Mononuclear cell (primary cell): ENCODE data around the gene PLPP2. TPM values are rescaled to one million over a fixed set of nuclear protein-coding genes. Genes with fewer than 3 reads are reported as not detected.

ENCODE experiments used
- H3K27me3 ChIP-seq: 2 replicates; pipeline ENCODE4 v1.6.0; 2011; ENCODE audit warnings: low read length, control low read depth; ENCODE audit not compliant: insufficient read depth
- H3K4me1 ChIP-seq: 2 replicates; pipeline ENCODE4 v1.5.1; 2011; ENCODE audit warnings: mild to moderate bottlenecking, low read length, control low read depth; ENCODE audit not compliant: insufficient read depth
- H3K4me3 ChIP-seq: 2 replicates; pipeline ENCODE4 v1.5.1; 2011; ENCODE audit warnings: mild to moderate bottlenecking, low read length, moderate library complexity
- H3K9me3 ChIP-seq: 2 replicates; pipeline ENCODE4 v1.5.1; 2011; ENCODE audit warnings: low read depth, mild to moderate bottlenecking, control low read depth, low read length
- total RNA-seq: library from RNA; depleted of rRNA; stranded (reverse); fragments of >200 nt; gene quantifications from one replicate; pipeline ENCODE4 v1.2.3, GENCODE V29; 2012

The PLPP2 gene
- total RNA-seq, 1 donor = under 0.01 TPM

DNA sequence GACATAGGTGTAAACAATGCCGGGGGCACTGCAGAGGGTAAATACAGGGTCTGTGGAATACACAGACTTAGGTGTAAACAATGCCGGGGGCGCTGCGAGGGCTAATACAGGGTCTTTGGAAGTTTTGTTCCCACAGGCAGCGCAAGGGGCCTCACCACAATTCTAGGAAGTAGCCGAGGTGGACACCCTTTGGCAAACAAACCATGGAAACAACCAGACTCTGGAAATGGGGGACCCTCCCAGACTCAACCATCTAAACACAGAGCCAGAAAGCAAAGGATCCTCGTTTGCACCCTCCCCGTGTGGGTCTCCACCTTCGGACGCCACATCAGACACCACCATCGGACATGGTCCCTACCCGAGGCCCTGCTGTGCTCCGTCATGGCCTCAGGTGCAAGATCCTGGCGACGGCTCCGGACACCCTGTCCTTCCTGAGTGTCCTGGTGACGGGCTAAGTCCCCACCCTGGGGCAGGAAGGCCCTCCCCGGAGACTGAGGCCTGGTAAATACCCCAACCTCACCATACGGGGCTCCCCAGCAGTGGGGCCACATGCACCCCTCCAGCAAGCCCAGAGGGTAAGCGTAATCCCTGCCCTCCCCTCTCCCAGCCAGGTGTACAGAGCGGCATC is 16.7 kb upstream of the PLPP2 start:
- Histone ChIP-seq H3K27me3 (no peaks in the 10 kb centered on the region), H3K4me1 (no peaks in the 10 kb centered on the region), H3K4me3 (no peak overlapping the region), H3K9me3 (no peaks in the 10 kb centered on the region)

DNA sequence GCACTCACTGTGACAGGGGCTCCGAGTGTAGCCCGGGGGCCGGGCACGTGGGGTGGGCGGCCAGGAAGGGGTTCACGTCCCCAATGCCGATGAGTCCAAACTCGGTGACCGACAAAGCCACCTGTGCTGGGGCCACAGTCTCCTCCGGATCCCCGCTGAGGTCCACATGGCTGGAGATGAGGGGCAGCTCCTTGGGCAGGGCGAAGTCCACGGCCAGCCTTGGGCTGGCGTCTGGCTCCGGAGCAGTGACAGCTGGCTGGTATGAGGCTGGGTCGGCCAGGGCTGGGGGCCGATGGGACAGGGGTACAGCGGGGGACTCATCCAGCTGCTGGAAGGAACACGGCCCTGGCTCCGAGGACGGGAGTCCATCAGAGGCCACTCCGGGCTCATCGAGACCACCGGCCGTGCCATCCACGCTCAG is 15.9 kb upstream of the PLPP2 start:
- no peaks in the 10 kb centered on the region for H3K27me3 ChIP-seq
- no peak overlapping the region for H3K4me3 ChIP-seq
- H3K4me1 ChIP-seq = no peaks in the 10 kb centered on the region
- no peaks in the 10 kb centered on the region for H3K9me3 ChIP-seq

DNA sequence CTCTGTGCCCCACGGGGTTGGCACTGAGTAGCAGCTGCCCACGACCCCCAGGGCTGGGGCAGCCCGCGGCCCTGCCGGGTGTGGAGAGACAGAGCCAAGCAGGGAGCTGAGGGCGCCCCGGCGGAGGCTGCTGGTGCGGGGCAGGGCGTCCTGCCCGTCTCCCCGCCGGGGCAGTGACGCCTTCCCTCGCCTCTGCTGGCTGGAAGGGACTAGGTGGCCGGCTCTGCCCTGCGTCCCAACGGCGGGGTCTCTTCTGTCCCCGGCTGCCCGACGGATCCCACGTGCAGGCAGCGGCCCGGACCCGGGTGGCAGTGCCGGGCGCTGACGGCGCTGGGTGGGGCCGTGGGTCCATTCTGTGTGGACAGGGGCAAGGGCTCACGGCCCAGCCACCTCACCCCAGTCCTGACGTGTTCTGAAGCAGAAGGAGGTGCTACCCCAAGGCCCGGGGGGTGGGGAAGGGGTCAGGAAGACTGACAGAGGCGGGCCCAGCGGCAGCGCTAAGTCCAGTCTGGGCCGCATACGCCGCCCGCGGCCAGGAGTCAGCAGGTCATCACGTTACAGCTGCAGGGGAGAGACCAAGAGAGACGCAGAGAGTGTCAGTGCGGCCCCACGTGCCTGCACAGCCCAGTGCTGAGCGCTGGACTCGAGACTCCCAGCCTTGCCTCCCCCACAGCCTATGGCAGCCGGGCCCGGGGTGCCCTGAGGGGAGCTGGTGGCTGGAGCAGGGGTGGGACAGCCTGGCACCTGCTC is 15.1 kb upstream of the PLPP2 start:
- Histone ChIP-seq H3K4me3 (no peak overlapping the region), H3K4me1 (no peaks in the 10 kb centered on the region), H3K9me3 (no peaks in the 10 kb centered on the region), H3K27me3 (no peaks in the 10 kb centered on the region)

DNA sequence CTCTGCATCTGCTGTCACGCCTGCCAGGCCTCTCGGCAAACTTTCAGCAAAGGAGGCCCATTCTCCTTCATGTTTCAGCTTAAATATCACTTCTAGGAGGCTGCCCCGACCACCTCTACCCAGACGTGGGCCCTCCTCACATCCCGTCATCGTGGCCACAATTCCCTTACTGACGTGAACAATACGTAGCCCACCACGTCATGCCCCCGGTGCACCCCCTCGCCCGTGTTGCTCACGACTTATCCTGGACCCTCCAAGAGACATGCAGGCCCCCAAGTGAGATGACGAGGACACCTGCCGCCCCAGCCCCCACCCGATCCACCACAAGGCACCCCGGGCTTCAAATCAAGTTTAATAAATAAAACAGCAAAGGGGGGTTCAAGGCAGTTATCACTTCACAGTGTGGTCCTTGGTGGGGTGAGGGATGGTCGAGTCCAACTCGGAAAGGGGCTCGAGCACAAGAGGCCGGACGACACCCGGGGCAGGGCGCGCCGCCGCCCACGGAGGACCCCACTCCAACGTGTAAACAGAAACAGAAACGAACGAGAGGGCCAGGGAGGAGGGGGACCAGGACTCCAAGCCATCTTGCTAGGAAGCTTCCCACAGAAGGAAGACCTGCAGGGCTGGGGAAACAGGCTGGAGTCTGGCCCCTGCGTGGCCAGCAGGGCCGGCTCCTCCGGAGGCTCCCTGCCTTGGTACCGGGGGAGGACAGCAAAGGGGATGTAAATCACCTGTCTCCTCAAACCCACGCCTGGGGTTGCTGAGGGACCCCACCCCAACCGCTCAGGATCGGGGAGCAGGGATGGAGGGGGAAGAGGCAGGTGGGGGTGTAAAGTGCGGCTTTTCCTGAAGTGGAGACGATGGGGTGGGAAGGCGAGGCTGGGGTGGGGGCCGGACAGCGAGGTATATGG is 14.3 kb upstream of the PLPP2 start:
- Histone ChIP-seq H3K9me3 (no peaks in the 10 kb centered on the region), H3K4me3 (no peak overlapping the region), H3K27me3 (no peaks in the 10 kb centered on the region), H3K4me1 (no peaks in the 10 kb centered on the region)

DNA sequence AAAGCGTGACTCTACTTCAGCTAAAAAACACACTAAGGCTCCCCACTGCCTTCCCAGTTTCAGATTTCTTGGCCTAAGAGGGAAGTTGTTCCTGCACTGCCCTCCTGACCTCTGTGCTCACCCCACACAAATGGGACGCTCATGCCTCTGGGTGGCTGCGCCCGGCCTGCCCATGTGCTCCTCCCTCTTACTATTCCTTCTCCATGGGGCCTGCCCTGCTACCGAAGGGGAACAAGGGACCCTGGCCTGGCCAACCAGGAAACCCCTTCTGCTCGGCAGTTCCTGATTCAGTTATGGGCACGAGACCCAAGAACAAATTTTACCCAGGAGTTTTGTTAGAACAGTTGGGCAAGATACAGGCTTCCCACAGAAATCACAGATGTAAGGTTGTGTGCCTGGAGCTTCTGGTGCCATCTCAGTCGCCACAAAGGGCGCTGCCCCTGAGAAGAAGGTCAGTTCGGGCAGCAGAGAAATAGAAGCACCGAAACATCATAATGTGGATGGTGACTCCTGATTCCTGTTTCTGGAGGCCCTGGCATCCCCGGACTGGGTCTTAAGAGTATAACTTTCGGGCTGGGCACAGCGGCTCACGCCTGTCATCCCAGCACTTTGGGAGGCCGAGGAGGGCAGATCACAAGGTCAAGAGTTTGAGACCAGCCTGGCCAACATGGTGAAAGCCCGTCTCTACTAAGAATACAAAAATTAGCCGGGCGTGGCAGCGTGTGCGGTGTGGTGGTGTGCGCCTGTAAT is 5.4 kb upstream of the PLPP2 start:
- Histone ChIP-seq H3K4me1 (peaks cover 3% of the 10 kb centered on the region), H3K4me3 (no peak overlapping the region), H3K9me3 (no peaks in the 10 kb centered on the region), H3K27me3 (peaks cover 20% of the 10 kb centered on the region)

DNA sequence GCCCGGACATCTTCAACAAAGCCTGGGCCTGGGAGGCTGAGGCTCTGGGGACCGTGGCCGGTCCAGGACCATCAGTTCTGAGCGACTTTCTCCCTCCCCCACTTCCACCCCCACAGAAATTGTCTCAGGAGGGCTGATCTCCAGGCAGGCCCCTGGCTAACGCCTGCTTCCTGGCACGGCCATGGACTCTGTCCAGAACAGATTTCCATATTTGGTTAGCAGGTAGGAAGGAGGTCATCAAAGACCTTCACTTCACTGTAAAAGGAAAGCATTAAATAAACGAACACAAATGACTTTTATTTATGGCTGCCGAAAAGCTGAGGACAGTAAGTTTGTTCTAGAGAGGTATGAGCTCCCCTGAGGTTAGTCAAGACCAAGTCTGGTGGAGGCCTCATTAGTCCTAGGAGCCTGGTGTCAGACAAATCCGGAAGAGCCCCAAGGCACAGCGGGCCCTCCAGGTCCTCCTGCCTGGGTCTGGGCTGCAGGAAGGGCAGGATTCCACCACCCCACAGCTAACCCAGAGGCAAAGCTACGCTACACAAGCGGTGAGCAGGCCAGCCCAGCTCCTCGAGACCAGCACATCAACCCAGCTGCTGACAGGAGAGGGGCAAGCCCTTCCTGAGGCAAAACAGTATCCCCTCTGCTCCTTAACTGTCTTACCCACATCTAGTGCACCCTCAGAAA is 4.6 kb upstream of the PLPP2 start:
- peaks cover 3% of the 10 kb centered on the region for H3K4me1 ChIP-seq
- H3K9me3 ChIP-seq = no peaks in the 10 kb centered on the region
- no peak overlapping the region for H3K4me3 ChIP-seq
- H3K27me3 ChIP-seq = peaks cover 20% of the 10 kb centered on the region

DNA sequence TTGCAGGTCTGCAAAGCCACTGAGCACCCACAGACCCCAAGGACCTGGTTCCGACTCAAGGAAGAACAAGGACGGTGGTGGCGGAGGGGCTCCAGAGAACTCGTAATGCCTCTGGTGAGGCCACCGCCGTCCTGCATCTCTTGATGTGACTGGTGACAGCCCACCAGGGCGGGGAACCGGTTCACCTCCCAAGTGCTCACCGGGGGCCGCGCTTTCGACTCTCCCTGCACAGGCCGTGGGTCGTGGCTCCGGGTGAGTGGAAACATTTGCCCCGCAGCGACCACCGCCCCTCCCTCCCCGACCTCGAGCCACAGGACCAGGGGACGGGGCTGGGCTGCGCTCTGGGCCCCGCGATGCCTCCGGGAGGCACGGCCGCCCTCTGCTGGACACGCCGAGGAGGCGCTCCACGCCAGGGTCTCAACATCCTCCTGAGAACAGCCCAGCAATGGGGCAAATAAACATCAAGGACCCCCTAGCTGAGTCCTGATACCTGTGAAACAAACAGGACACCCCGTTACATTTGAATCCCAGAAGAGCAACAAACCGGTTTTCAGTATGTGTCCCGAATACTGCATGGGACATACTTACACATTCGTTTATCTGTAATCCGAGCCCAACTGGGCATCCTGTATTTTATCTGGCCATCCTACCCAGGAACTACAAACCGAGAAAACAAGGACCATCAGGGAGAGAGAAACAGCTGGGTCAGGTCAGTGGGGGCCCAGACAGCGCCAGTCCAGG is 3.9 kb upstream of the PLPP2 start:
- Histone ChIP-seq H3K4me1 (peaks cover 8% of the 10 kb centered on the region), H3K4me3 (no peak overlapping the region), H3K27me3 (peaks cover 25% of the 10 kb centered on the region), H3K9me3 (no peaks in the 10 kb centered on the region)

DNA sequence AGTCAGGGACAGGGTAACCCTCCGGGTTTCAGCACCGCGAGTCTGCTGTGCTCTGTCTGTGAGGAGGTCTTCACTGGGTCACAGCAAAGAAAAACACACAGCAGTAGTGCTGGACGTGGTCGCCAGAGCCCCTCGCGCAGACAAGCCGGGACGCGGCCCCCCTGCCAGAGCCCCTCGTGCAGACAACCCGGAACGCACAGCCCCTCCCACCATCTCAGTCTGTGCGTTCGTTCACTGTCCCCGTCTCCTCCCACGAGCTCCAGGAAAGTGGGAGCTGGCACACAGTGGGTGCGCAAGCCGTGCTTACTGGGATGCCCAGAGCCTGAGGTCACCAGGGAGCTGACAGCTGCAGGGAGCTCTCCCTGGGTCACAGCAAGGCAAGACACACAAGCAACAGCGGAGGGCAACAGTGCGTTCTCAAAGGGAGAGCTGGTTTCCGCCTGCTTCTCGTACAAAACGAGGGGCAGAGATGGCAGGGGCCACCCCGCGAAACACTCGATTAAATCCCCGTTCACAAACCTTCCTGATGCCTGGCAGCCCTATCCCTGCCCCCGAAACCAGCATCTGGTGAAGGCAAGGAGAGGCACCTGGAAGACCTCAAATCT is 3.2 kb upstream of the PLPP2 start:
- Histone ChIP-seq H3K27me3 (peaks cover 31% of the 10 kb centered on the region), H3K9me3 (no peaks in the 10 kb centered on the region), H3K4me3 (no peak overlapping the region), H3K4me1 (peaks cover 8% of the 10 kb centered on the region)

DNA sequence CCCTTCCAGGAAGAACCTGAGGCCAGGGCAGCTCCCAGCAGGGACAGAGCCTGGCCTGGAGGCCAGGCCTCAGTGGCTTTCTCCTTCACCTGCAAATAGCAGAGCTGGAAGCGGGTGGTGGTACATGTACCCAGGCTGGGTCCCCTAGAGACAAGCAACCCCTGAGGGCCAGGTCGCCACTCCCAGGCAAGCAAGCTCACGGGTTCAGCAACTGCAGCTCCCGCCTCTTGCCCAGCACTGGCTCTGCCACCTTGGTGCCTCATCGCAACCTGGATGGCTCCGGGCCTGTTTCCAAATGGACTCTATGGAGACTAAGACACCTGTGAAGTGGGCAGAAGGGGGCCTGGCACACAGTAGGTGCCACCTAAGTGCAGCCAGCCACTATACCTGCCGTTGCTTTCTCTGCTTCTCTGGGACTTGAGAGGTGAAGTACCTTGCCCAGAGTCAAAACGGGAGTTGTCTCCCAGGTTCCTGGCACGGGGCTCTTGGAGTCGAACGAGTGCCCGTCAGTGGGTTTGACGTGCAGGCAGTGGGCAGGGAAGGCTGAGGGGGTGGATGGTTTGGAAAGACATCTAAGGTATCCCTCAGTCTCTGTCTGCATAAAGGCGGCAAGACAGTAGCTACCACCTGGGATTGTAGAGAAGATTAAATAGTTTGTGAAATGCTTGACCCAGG is 2.4 kb upstream of the PLPP2 start:
- no peaks in the 10 kb centered on the region for H3K9me3 ChIP-seq
- peaks cover 8% of the 10 kb centered on the region for H3K4me1 ChIP-seq
- H3K27me3 ChIP-seq = peaks cover 31% of the 10 kb centered on the region
- H3K4me3 ChIP-seq = no peak overlapping the region

DNA sequence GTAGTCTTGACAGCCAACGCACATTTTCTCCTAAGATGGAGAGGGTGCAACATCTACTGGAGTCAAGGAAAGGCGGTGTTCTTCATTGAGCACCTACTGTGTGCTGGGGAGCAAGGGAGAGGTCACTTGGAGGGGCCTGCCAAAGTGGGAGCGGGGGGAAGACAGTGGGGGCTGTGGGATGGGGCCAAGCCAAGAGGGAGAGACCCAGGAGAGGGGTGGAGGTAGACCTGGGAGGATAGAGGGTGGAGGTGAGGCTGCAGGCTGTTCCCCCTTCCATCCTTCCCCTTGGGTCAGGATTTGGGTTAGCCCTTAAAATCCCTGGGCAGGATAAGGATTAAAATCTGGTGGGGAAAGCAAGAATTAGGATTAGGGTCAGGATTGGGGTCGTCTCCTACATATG is 1.7 kb upstream of the PLPP2 start:
- no peak overlapping the region for H3K4me3 ChIP-seq
- peaks cover 31% of the 10 kb centered on the region for H3K27me3 ChIP-seq
- H3K9me3 ChIP-seq = no peaks in the 10 kb centered on the region
- H3K4me1 ChIP-seq = peaks cover 8% of the 10 kb centered on the region

DNA sequence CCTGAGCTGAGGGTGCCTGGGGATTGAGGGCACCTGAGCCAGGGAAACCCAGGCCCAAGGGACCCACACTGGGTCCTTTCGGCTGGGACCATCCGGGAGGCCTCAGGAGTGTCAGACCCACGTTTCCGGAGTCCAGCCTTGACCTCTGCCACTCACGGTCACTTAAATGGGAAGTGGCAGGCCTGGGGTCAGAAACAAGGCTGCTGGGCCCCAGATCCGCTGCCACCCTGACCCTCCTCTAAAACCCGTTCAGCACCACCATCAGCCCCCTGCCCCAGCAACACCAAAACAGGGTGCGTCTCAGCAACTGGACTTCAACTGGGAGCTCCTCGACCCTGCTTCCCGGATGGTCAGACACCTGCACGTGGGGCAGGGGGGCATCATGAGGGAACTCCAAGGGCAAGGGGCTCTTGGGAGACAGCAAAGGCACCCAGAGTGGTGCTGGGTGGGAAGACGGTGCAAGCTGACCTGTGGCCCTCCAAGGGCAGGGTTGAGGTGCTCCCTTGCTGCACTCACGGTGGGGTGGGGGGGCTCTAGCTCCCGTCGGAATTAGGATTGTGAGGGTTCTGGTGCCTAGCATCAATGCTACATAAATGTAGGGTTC is 1.2 kb upstream of the PLPP2 start:
- H3K4me3 ChIP-seq = no peak overlapping the region
- H3K9me3 ChIP-seq = no peaks in the 10 kb centered on the region
- H3K27me3 ChIP-seq = peaks cover 31% of the 10 kb centered on the region
- peaks cover 8% of the 10 kb centered on the region for H3K4me1 ChIP-seq

DNA sequence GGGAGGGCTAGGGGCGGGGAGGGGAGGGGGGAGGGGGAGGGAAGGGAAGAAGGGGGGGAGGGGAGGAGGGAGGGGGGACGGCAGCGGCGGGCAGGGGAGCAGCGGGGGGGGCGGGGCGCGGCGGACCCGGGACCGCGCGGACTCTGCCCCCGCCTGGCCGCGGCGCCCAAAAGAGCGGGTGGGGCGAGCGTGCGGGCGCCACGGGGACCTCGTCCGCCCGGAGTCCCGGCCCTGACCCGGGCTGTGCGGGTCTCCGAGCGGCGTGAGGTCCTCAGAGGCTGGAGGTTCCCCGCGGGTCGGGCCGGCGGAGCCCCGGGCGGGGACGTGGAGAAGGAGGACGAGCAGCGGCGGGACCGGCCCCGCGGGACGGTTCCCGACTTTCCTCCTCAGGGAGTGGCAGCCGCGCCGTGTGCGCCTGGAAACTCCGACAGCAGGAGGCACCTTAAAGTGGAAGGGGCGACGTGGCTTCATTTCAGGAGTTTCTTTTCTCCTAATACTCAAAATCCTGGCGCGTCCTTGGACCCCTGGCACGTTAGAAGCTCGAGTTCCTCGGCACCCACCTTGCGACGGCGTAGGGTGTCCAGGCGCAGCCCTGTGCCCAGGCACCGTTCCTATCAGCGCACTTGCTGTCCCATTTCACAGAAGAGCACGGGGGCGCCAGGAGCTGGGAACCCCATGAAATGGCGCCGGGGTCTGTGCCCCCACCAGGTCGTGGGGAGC is 518 bp upstream of the PLPP2 start:
- Histone ChIP-seq H3K9me3 (no peaks in the 10 kb centered on the region), H3K27me3 (peaks cover 31% of the 10 kb centered on the region), H3K4me3 (no peak overlapping the region), H3K4me1 (peaks cover 8% of the 10 kb centered on the region)
